ENCODE results near the gene ERCC5.

The ERCC5 gene

GRCh38 chr13:102814025-102814607, 31.7 kb upstream of the ERCC5 start:
- no peak overlapping the region for H3K9ac ChIP-seq (ENCODE audit: low read length)
- H3K4me2 ChIP-seq (ENCODE audit: low read length, poor library complexity, severe bottlenecking) = no peak overlapping the region
- H3K4me1 ChIP-seq (ENCODE audit: control insufficient read depth, insufficient read depth, low read depth, low read length) = peaks cover 8% of the 10 kb centered on the region
- no peak overlapping the region for H2BK12ac ChIP-seq (ENCODE audit: low read length in 2 of 2)
- no peak overlapping the region for H2BK15ac ChIP-seq (ENCODE audit: low read depth, poor library complexity, severe bottlenecking)
- H3K14ac ChIP-seq (ENCODE audit: low read length in 2 of 2) = no peak overlapping the region
- H3K27ac ChIP-seq (ENCODE audit: low read length, poor library complexity, severe bottlenecking) = peak overlapping the region; percentile 63
- peaks cover 7 to 59% of the 10 kb centered on the region in 2 experiments for H3K36me3 ChIP-seq (ENCODE audit: control insufficient read depth in 1 of 2, insufficient read depth in 2 of 2, low read depth in 1 of 2, low read length in 2 of 2)
- no peaks in the 10 kb centered on the region for H3K79me1 ChIP-seq (replicated peaks; ENCODE audit: low read length, poor library complexity, severe bottlenecking)
- no peak overlapping the region for H3K23ac ChIP-seq (ENCODE audit: low read length in 2 of 2)
- H4K91ac ChIP-seq (ENCODE audit: low read length) = no peak overlapping the region
- H2AFZ ChIP-seq (ENCODE audit: low read depth, low read length) = no peak overlapping the region
- peaks cover 13% of the 10 kb centered on the region for H3K9me3 ChIP-seq (ENCODE audit: control insufficient read depth, low read length)
- H3K4me3 ChIP-seq (ENCODE audit: insufficient read depth in 1 of 2, low read depth in 1 of 2, low read length in 2 of 2) = no peak overlapping the region
- no peak overlapping the region for H3K4ac ChIP-seq (ENCODE audit: low read depth in 1 of 2, low read length in 2 of 2)
- WGBS = 95% methylated on average over 7 of the region's 7 CpGs
- H2AK5ac ChIP-seq (ENCODE audit: low read length, severe bottlenecking) = peak overlapping the region; percentile 91
- H4K8ac ChIP-seq (ENCODE audit: low read length) = no peak overlapping the region
- no peaks in the 10 kb centered on the region for H3K27me3 ChIP-seq (ENCODE audit: control insufficient read depth in 1 of 2, insufficient read depth in 1 of 2, low read length in 2 of 2)
- H2BK5ac ChIP-seq (ENCODE audit: low read depth, low read length, poor library complexity, severe bottlenecking) = no peak overlapping the region
- no peak overlapping the region for H3K18ac ChIP-seq (ENCODE audit: low read depth in 1 of 2, low read length in 2 of 2)
- no peak overlapping the region for H2BK120ac ChIP-seq (ENCODE audit: low read depth, low read length)
- DNase-seq = no peak

- no peak overlapping the region for H3K4me3 ChIP-seq (ENCODE audit: insufficient read depth in 1 of 2, low read depth in 1 of 2, low read length in 2 of 2)
- H3K27me3 ChIP-seq (ENCODE audit: control insufficient read depth in 1 of 2, insufficient read depth in 1 of 2, low read length in 2 of 2) = no peaks in the 10 kb centered on the region
- H2BK120ac ChIP-seq (ENCODE audit: low read depth, low read length) = no peak overlapping the region
- DNase-seq = no peak
- no peak overlapping the region for H3K18ac ChIP-seq (ENCODE audit: low read depth in 1 of 2, low read length in 2 of 2)
- no peak overlapping the region for H2BK12ac ChIP-seq (ENCODE audit: low read length in 2 of 2)
- H3K4me1 ChIP-seq (ENCODE audit: control insufficient read depth, insufficient read depth, low read depth, low read length) = peaks cover 9% of the 10 kb centered on the region
- no peak overlapping the region for H2AFZ ChIP-seq (ENCODE audit: low read depth, low read length)
- no peak overlapping the region for H4K91ac ChIP-seq (ENCODE audit: low read length)
- no peak overlapping the region for H3K4me2 ChIP-seq (ENCODE audit: low read length, poor library complexity, severe bottlenecking)
- peak overlapping the region; percentile 41 for H3K27ac ChIP-seq (ENCODE audit: low read length, poor library complexity, severe bottlenecking)
- 96% methylated on average over 4 of the region's 6 CpGs for whole genome bisulfite sequencing
- no peak overlapping the region for H2BK15ac ChIP-seq (ENCODE audit: low read depth, poor library complexity, severe bottlenecking)
- H3K4ac ChIP-seq (ENCODE audit: low read depth in 1 of 2, low read length in 2 of 2) = no peak overlapping the region
- peaks cover 5 to 60% of the 10 kb centered on the region in 2 experiments for H3K36me3 ChIP-seq (ENCODE audit: control insufficient read depth in 1 of 2, insufficient read depth in 2 of 2, low read depth in 1 of 2, low read length in 2 of 2)
- H3K9ac ChIP-seq (ENCODE audit: low read length) = no peak overlapping the region
- peak overlapping the region; percentile 10 for H2BK5ac ChIP-seq (ENCODE audit: low read depth, low read length, poor library complexity, severe bottlenecking)
- peaks cover 13% of the 10 kb centered on the region for H3K9me3 ChIP-seq (ENCODE audit: control insufficient read depth, low read length)
- no peak overlapping the region for H4K8ac ChIP-seq (ENCODE audit: low read length)
- no peaks in the 10 kb centered on the region for H3K79me1 ChIP-seq (replicated peaks; ENCODE audit: low read length, poor library complexity, severe bottlenecking)
- H3K23ac ChIP-seq (ENCODE audit: low read length in 2 of 2) = no peak overlapping the region
- H3K14ac ChIP-seq (ENCODE audit: low read length in 2 of 2) = no peak overlapping the region
- H2AK5ac ChIP-seq (ENCODE audit: low read length, severe bottlenecking) = peak overlapping the region; percentile 95
Measured at GRCh38 chr13:102814793-102815192, 31.0 kb upstream of the ERCC5 start.

GRCh38 chr13:102815788-102816187, 30.0 kb upstream of the ERCC5 start:
- H3K4me1 ChIP-seq (ENCODE audit: control insufficient read depth, insufficient read depth, low read depth, low read length) = peaks cover 11% of the 10 kb centered on the region
- no peak overlapping the region for H4K8ac ChIP-seq (ENCODE audit: low read length)
- H3K4me2 ChIP-seq (ENCODE audit: low read length, poor library complexity, severe bottlenecking) = no peak overlapping the region
- peak overlapping the region; percentile 94 for H2AK5ac ChIP-seq (ENCODE audit: low read length, severe bottlenecking)
- no peak overlapping the region for H3K18ac ChIP-seq (ENCODE audit: low read depth in 1 of 2, low read length in 2 of 2)
- H2BK12ac ChIP-seq (ENCODE audit: low read length in 2 of 2) = no peak overlapping the region
- H2BK15ac ChIP-seq (ENCODE audit: low read depth, poor library complexity, severe bottlenecking) = no peak overlapping the region
- no peaks in the 10 kb centered on the region for H3K79me1 ChIP-seq (replicated peaks; ENCODE audit: low read length, poor library complexity, severe bottlenecking)
- no peak overlapping the region for H3K4ac ChIP-seq (ENCODE audit: low read depth in 1 of 2, low read length in 2 of 2)
- H3K27me3 ChIP-seq (ENCODE audit: control insufficient read depth in 1 of 2, insufficient read depth in 1 of 2, low read length in 2 of 2) = no peaks in the 10 kb centered on the region
- H3K9me3 ChIP-seq (ENCODE audit: control insufficient read depth, low read length) = peaks cover 6% of the 10 kb centered on the region
- WGBS = 100% methylated on average over 3 of the region's 5 CpGs
- H3K14ac ChIP-seq (ENCODE audit: low read length in 2 of 2) = no peak overlapping the region
- H2AFZ ChIP-seq (ENCODE audit: low read depth, low read length) = no peak overlapping the region
- no peak overlapping the region for H4K91ac ChIP-seq (ENCODE audit: low read length)
- H2BK120ac ChIP-seq (ENCODE audit: low read depth, low read length) = no peak overlapping the region
- DNase-seq = no peak
- H3K27ac ChIP-seq (ENCODE audit: low read length, poor library complexity, severe bottlenecking) = peak overlapping the region; percentile 92
- H3K36me3 ChIP-seq (ENCODE audit: control insufficient read depth in 1 of 2, insufficient read depth in 2 of 2, low read depth in 1 of 2, low read length in 2 of 2) = peaks cover under 1 to 56% of the 10 kb centered on the region in 2 experiments
- H2BK5ac ChIP-seq (ENCODE audit: low read depth, low read length, poor library complexity, severe bottlenecking) = no peak overlapping the region
- H3K9ac ChIP-seq (ENCODE audit: low read length) = no peak overlapping the region
- H3K4me3 ChIP-seq (ENCODE audit: insufficient read depth in 1 of 2, low read depth in 1 of 2, low read length in 2 of 2) = no peak overlapping the region
- H3K23ac ChIP-seq (ENCODE audit: low read length in 2 of 2) = no peak overlapping the region

- H3K23ac ChIP-seq (ENCODE audit: low read length in 2 of 2) = no peak overlapping the region
- no peak overlapping the region for H3K4me3 ChIP-seq (ENCODE audit: insufficient read depth in 1 of 2, low read depth in 1 of 2, low read length in 2 of 2)
- H2BK12ac ChIP-seq (ENCODE audit: low read length in 2 of 2) = no peak overlapping the region
- no peak overlapping the region for H2BK120ac ChIP-seq (ENCODE audit: low read depth, low read length)
- H3K4ac ChIP-seq (ENCODE audit: low read depth in 1 of 2, low read length in 2 of 2) = no peak overlapping the region
- no peak overlapping the region for H4K91ac ChIP-seq (ENCODE audit: low read length)
- no peaks in the 10 kb centered on the region for H3K27me3 ChIP-seq (ENCODE audit: control insufficient read depth in 1 of 2, insufficient read depth in 1 of 2, low read length in 2 of 2)
- peaks cover 2% of the 10 kb centered on the region for H3K79me1 ChIP-seq (replicated peaks; ENCODE audit: low read length, poor library complexity, severe bottlenecking)
- WGBS = 93% methylated on average over 3 of the region's 4 CpGs
- H3K4me1 ChIP-seq (ENCODE audit: control insufficient read depth, insufficient read depth, low read depth, low read length) = peaks cover 11% of the 10 kb centered on the region
- peak overlapping the region; percentile 28 for H3K4me2 ChIP-seq (ENCODE audit: low read length, poor library complexity, severe bottlenecking)
- no peak overlapping the region for H2AK5ac ChIP-seq (ENCODE audit: low read length, severe bottlenecking)
- no peak overlapping the region for H2AFZ ChIP-seq (ENCODE audit: low read depth, low read length)
- H3K14ac ChIP-seq (ENCODE audit: low read length in 2 of 2) = no peak overlapping the region
- DNase-seq = no peak
- H3K9me3 ChIP-seq (ENCODE audit: control insufficient read depth, low read length) = no peaks in the 10 kb centered on the region
- peaks cover 0 to 58% of the 10 kb centered on the region in 2 experiments for H3K36me3 ChIP-seq (ENCODE audit: control insufficient read depth in 1 of 2, insufficient read depth in 2 of 2, low read depth in 1 of 2, low read length in 2 of 2)
- H3K9ac ChIP-seq (ENCODE audit: low read length) = no peak overlapping the region
- H3K18ac ChIP-seq (ENCODE audit: low read depth in 1 of 2, low read length in 2 of 2) = no peak overlapping the region
- H2BK15ac ChIP-seq (ENCODE audit: low read depth, poor library complexity, severe bottlenecking) = no peak overlapping the region
- no peak overlapping the region for H4K8ac ChIP-seq (ENCODE audit: low read length)
- H2BK5ac ChIP-seq (ENCODE audit: low read depth, low read length, poor library complexity, severe bottlenecking) = peak overlapping the region; percentile 44
- peak overlapping the region; percentile 100 for H3K27ac ChIP-seq (ENCODE audit: low read length, poor library complexity, severe bottlenecking)
Measured at GRCh38 chr13:102816708-102817107, 29.1 kb upstream of the ERCC5 start.

Data from mesenchymal stem cell (in vitro differentiated cells and primary cell).